Measurements from ENCODE around the gene BRIX1.
"Not testable (repeated sequence)": the region's sequence is repeated elsewhere in the genome, so short reads cannot be mapped to it uniquely, and the experiment has no call there.

Gene BRIX1

DNA sequence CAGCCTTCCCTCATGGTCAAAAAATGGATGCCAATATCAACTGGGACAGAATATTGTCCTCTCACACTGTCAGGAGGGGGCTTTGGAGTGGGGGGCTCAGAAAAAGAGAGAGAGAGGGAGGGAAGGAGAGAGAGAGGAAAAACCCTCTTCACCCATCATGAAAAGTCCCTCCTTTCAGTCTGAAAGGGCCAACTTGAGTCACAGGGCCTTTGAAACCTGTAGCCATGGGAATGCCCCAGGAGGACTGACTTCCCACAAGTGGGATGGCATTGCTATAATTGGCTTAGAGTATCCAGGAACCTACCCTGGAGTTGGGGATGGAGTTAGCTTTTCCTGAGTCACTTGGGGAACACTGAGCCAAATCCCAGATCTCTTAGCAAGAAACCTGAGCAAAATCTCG lies 55.0 kb downstream of the BRIX1 start:
- DNase-seq = no peak

GRCh38 chr5:34971655-34972054 lies 56.1 kb downstream of the BRIX1 start:
- not testable (repeated sequence) for DNase-seq

Data from DMS 273 treated with DMSO at 0.1 percent for 48 hours (cell line).